GM12878 (cell line): ENCODE measurements around the gene USP27X.

Source experiments
- EZH2 ChIP-seq: IDR thresholded peaks from 2 replicates; pipeline ENCODE4 v1.6.1; 2012; ENCODE audit warnings: low read depth, mild to moderate bottlenecking, control low read depth, inconsistent platforms, low read length, borderline replicate concordance; ENCODE audit not compliant: control insufficient read depth
- MYC ChIP-seq: IDR thresholded peaks from 2 replicates; pipeline ENCODE4 v1.6.1; 2011; ENCODE audit warnings: mild to moderate bottlenecking, low read length, moderate library complexity, inconsistent platforms; ENCODE audit not compliant: insufficient read depth, insufficient replicate concordance, insufficient read length, severe bottlenecking
- PKNOX1 ChIP-seq: fragments of 450-650 bp; IDR thresholded peaks from 2 replicates; pipeline ENCODE4 v1.6.1; 2016; ENCODE audit warnings: mild to moderate bottlenecking
- POLR2A ChIP-seq: IDR thresholded peaks from 2 replicates; pipeline ENCODE4 v1.6.1; 2011; ENCODE audit warnings: low read depth, mild to moderate bottlenecking, low read length
- POLR2AphosphoS2 ChIP-seq: IDR thresholded peaks from 2 replicates; pipeline ENCODE4 v1.6.1; 2011; ENCODE audit warnings: low read depth, mild to moderate bottlenecking, low read length, improper control_type of control experiment, moderate library complexity
- POLR2AphosphoS5 ChIP-seq: IDR thresholded peaks from 2 replicates; pipeline ENCODE4 v1.6.1; 2011; ENCODE audit warnings: mild to moderate bottlenecking, low read length, inconsistent platforms
- RAD21 ChIP-seq: IDR thresholded peaks from 2 replicates; pipeline ENCODE4 v1.6.1; 2011; ENCODE audit warnings: mild to moderate bottlenecking, low read depth, low read length, moderate library complexity; ENCODE audit not compliant: insufficient read depth
- REST ChIP-seq: IDR thresholded peaks from 2 replicates; pipeline ENCODE4 v1.6.1; 2012; ENCODE audit warnings: mild to moderate bottlenecking, low read depth, low read length
- SMAD1 ChIP-seq: fragments of 450-650 bp; IDR thresholded peaks from 2 replicates; pipeline ENCODE4 v1.6.1; 2018; ENCODE audit warnings: mild to moderate bottlenecking, low read depth; ENCODE audit not compliant: partially characterized antibody
- TF ChIP-seq, protein P1 (sequence below), 3 experiments: IDR thresholded peaks in 2 of 3; conservative IDR thresholded peaks in 1 of 3; 2 replicates each; pipeline ENCODE4 v1.5.1; 2011; ENCODE audit warnings: low read depth in 3 of 3, low read length in 3 of 3, mild to moderate bottlenecking in 3 of 3, control low read depth in 2 of 3, moderate library complexity in 2 of 3, inconsistent platforms in 1 of 3, mixed read lengths in 1 of 3; ENCODE audit not compliant: control insufficient read depth in 2 of 3, insufficient read depth in 1 of 3; ENCODE audit errors: extremely low read depth in 1 of 3
- TF ChIP-seq, protein P2 (sequence below): fragments of 450-650 bp; IDR thresholded peaks from 2 replicates; pipeline ENCODE4 v1.6.1; 2014; ENCODE audit warnings: mild to moderate bottlenecking
- TF ChIP-seq, protein P3 (sequence below): fragments of 450-650 bp; IDR thresholded peaks from 2 replicates; pipeline ENCODE4 v1.6.1; 2017; ENCODE audit warnings: antibody characterized with exemption, mild to moderate bottlenecking, moderate library complexity
- TF ChIP-seq, protein P4 (sequence below): IDR thresholded peaks from 2 replicates; pipeline ENCODE4 v1.6.1; 2011; ENCODE audit warnings: low read depth, mild to moderate bottlenecking, low read length, moderate library complexity, borderline replicate concordance; ENCODE audit errors: extremely low read depth

GRCh38 chrX:49848275-49848674 lies 31.0 kb upstream of the USP27X start:
- TF ChIP-seq, protein P1, sequence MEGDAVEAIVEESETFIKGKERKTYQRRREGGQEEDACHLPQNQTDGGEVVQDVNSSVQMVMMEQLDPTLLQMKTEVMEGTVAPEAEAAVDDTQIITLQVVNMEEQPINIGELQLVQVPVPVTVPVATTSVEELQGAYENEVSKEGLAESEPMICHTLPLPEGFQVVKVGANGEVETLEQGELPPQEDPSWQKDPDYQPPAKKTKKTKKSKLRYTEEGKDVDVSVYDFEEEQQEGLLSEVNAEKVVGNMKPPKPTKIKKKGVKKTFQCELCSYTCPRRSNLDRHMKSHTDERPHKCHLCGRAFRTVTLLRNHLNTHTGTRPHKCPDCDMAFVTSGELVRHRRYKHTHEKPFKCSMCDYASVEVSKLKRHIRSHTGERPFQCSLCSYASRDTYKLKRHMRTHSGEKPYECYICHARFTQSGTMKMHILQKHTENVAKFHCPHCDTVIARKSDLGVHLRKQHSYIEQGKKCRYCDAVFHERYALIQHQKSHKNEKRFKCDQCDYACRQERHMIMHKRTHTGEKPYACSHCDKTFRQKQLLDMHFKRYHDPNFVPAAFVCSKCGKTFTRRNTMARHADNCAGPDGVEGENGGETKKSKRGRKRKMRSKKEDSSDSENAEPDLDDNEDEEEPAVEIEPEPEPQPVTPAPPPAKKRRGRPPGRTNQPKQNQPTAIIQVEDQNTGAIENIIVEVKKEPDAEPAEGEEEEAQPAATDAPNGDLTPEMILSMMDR (IDR thresholded peaks at IDR 0.05 in 2 of 3, conservative IDR thresholded peaks at IDR 0.05 in 1 of 3; ENCODE audit: control insufficient read depth in 2 of 3, extremely low read depth in 1 of 3, insufficient read depth in 1 of 3, low read depth in 3 of 3, low read length in 3 of 3), result no peak
- no peak for TF ChIP-seq RAD21
- TF ChIP-seq EZH2, result no peak
- TF ChIP-seq SMAD1, result no peak
- no peak for TF ChIP-seq POLR2A
- TF ChIP-seq, protein P2, sequence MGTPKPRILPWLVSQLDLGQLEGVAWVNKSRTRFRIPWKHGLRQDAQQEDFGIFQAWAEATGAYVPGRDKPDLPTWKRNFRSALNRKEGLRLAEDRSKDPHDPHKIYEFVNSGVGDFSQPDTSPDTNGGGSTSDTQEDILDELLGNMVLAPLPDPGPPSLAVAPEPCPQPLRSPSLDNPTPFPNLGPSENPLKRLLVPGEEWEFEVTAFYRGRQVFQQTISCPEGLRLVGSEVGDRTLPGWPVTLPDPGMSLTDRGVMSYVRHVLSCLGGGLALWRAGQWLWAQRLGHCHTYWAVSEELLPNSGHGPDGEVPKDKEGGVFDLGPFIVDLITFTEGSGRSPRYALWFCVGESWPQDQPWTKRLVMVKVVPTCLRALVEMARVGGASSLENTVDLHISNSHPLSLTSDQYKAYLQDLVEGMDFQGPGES, result no peak
- TF ChIP-seq REST, result no peak
- TF ChIP-seq POLR2AphosphoS2, result no peak
- TF ChIP-seq, protein P3, sequence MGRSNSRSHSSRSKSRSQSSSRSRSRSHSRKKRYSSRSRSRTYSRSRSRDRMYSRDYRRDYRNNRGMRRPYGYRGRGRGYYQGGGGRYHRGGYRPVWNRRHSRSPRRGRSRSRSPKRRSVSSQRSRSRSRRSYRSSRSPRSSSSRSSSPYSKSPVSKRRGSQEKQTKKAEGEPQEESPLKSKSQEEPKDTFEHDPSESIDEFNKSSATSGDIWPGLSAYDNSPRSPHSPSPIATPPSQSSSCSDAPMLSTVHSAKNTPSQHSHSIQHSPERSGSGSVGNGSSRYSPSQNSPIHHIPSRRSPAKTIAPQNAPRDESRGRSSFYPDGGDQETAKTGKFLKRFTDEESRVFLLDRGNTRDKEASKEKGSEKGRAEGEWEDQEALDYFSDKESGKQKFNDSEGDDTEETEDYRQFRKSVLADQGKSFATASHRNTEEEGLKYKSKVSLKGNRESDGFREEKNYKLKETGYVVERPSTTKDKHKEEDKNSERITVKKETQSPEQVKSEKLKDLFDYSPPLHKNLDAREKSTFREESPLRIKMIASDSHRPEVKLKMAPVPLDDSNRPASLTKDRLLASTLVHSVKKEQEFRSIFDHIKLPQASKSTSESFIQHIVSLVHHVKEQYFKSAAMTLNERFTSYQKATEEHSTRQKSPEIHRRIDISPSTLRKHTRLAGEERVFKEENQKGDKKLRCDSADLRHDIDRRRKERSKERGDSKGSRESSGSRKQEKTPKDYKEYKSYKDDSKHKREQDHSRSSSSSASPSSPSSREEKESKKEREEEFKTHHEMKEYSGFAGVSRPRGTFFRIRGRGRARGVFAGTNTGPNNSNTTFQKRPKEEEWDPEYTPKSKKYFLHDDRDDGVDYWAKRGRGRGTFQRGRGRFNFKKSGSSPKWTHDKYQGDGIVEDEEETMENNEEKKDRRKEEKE, result no peak
- no peak for TF ChIP-seq PKNOX1
- TF ChIP-seq POLR2AphosphoS5, result no peak
- no peak for TF ChIP-seq MYC
- TF ChIP-seq, protein P4, sequence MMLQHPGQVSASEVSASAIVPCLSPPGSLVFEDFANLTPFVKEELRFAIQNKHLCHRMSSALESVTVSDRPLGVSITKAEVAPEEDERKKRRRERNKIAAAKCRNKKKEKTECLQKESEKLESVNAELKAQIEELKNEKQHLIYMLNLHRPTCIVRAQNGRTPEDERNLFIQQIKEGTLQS, result no peak
